Non-pigmented ciliary epithelial cell (primary cell): ENCODE results near the gene CPNE1.

Source experiments
- DNase-seq: peaks from one replicate; pipeline ENCODE4 v3.0.0-alpha.2; 2010; ENCODE audit warnings: low read depth

The CPNE1 gene

GRCh38 chr20:35600176-35600992, 64.3 kb downstream of the CPNE1 start:
- no peak for DNase-seq

GRCh38 chr20:35599776-35600120, 65.0 kb downstream of the CPNE1 start:
- DNase-seq, result no peak

GRCh38 chr20:35598899-35599775, 65.6 kb downstream of the CPNE1 start:
- DNase-seq, result no peak

GRCh38 chr20:35598476-35598875, 66.2 kb downstream of the CPNE1 start:
- DNase-seq, result no peak

- DNase-seq, result no peak
Observed at GRCh38 chr20:35597186-35597585, 67.5 kb downstream of the CPNE1 start.

GRCh38 chr20:35595901-35596300, 68.8 kb downstream of the CPNE1 start:
- no peak for DNase-seq

DNA sequence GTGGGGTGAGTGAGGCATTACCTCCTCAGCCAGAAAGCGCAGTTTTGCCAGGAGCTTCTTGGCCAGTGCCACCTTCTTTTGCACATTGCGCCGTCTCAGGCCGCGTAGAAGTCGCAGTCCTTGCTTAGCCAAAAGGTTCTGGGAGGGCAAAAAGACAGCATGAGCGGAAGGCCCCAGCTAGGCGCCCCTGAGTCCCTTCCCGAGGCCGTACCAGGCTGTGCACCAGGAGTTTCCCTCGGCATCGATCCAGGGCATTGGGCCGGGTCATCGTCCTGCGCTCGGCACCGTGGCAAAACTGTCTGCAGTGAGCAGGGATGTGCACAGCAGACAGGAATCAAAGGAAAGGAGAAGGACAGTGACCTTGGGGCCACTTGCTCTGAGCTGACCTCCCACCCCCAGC, 69.2 kb downstream of the CPNE1 start:
- no peak for DNase-seq

GRCh38 chr20:35592339-35592974, 72.2 kb downstream of the CPNE1 start:
- no peak for DNase-seq

DNA sequence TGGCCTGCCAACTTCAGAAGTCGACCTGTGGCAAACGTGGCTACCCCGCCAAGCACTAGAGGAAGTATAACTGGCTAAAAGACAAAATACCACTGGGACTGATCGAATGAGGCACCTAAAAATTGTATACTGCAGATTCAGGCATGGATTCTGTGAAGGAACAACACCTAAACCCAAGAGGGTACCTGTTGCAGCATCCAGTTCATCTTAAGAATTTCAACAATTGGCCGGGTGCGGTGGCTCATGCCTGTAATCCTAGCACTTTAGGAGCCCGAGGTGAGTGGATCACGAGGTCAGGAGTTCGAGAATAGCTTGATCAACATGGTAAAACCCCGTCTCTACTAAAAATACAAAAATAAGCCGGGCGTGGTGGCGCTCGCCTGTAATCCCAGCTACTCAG, 76.3 kb downstream of the CPNE1 start:
- DNase-seq, result no peak

DNA sequence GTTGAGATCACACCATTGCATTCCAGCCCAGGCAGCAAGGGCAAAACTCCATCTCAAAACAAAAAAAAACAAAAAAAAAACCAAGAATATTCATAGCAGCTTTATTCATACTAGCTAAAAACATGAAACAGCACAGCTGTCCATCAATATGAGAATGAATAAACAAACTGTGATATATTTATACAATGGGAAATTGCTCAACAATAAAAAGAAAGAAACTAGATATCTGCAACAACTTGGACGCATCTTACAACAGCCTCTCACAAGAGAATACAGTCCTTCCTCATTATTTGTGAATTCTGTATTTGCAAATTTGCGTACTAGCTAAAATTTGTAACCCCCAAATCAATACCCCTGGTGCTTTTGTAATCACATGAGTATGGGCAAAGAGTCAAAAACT, 77.3 kb downstream of the CPNE1 start:
- DNase-seq, result no peak

DNA sequence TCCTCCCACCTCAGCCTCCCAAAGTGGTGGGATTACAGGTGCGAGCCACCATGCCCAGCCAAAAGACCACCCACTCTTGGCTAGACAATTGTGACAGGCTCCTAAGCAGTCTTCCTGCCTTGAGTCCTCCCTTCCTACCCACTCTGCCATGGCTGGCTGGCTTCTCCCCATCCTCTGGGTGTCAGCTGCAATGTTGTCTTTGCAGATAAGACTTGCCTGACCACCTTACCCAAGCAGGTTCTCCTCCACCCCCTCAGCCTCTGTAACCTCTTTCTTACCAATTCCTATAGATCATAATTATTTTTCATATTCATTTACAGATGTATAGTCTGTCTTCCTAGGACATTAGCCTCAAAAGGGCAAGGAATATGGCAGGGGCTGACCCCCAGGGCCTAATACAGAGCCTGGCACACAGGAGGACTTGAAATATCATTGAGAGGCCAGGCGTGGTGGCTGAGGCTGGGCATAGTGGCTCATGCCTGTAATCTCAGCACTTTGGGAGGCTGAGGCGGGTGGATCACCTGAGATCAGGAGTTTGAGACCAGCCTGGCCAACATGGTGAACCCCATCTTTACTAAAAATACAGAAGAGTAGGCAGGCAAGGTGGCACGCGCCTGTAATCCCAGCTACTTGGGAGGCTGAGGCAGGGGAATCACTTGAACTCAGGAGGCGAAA, 77.8 kb downstream of the CPNE1 start:
- no peak for DNase-seq

DNA sequence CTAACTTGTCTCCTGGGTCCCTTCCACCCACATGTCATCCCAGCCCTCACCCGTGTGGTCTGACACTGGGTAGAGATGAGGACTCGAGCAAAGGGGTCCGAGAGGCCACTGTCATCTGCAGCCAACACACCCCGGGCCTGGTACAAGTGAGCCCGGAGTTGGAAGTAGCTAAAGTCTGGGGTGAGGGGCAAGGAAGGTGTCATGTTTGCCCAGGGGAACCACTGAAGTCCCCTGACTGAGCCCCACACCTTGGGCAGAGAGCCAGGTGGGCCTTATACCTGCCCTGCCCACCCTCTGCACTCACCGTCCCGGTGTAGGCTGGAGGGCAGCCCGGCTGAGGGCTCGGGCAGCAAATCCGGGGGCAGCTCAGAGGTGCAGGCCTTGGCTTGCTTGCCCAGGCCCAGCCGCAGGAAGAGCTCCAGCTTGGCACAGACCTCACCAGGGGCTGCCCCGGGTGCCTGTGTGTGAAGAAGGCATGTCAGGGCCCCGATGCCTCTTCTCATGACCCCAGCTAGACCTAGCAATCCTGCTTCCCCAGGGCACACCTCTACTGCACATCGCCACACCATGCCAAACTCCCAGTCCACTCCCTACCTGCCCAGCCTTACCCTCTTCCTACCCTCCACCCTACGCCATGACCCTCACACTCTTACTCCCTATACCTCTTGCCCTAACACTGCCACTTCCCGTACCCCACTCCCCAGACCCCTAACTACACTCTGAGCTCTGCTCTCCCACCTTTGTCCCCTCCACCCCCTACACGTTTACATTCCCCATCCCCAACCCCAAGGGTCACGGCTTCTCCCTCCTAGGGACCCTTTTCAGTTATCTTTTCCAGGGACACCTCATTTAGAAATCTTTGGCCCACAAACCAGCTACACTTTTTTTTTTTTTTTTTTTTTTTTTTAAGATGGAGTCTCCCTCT, 80.8 kb downstream of the CPNE1 start:
- DNase-seq, result no peak

- no peak for DNase-seq
Observed at GRCh38 chr20:35582741-35583404, 81.8 kb downstream of the CPNE1 start.

- no peak for DNase-seq
Observed at GRCh38 chr20:35582131-35582530, 82.6 kb downstream of the CPNE1 start.

- no peak for DNase-seq
Observed at GRCh38 chr20:35579196-35579595, 85.5 kb downstream of the CPNE1 start.

GRCh38 chr20:35578469-35578868, 86.2 kb downstream of the CPNE1 start:
- no peak for DNase-seq

- no peak for DNase-seq
Observed at GRCh38 chr20:35576816-35577215, 87.9 kb downstream of the CPNE1 start.
